OCI-LY1 (cell line): Measurements from ENCODE around the gene MOV10.

ENCODE experiments used
- EZH2 ChIP-seq: fragments of 200-600 bp; sonication (generic), shearing (Covaris generic); IDR thresholded peaks from 2 replicates; pipeline ENCODE4 v1.8.0; 2017; ENCODE audit warnings: borderline replicate concordance, mixed run types, mild to moderate bottlenecking, antibody characterized with exemption, low read length, moderate library complexity, mixed read lengths
- TF ChIP-seq, protein P1 (sequence below): fragments of 200-600 bp; sonication (generic), shearing (Covaris generic); IDR thresholded peaks from 2 replicates; pipeline ENCODE4 v1.5.1; 2017; ENCODE audit warnings: mild to moderate bottlenecking, antibody characterized with exemption, low read length, moderate library complexity, mixed read lengths

- TF ChIP-seq, protein P1, sequence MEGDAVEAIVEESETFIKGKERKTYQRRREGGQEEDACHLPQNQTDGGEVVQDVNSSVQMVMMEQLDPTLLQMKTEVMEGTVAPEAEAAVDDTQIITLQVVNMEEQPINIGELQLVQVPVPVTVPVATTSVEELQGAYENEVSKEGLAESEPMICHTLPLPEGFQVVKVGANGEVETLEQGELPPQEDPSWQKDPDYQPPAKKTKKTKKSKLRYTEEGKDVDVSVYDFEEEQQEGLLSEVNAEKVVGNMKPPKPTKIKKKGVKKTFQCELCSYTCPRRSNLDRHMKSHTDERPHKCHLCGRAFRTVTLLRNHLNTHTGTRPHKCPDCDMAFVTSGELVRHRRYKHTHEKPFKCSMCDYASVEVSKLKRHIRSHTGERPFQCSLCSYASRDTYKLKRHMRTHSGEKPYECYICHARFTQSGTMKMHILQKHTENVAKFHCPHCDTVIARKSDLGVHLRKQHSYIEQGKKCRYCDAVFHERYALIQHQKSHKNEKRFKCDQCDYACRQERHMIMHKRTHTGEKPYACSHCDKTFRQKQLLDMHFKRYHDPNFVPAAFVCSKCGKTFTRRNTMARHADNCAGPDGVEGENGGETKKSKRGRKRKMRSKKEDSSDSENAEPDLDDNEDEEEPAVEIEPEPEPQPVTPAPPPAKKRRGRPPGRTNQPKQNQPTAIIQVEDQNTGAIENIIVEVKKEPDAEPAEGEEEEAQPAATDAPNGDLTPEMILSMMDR: no peak
- TF ChIP-seq EZH2: no peak
These were observed 8.6 kb upstream of the MOV10 start for GRCh38 chr1:112665857-112666256.
